IPS-18c (cell line): ENCODE measurements around the gene VILL.

Experiments
- H3K4me3 ChIP-seq: 2 replicates; pipeline ENCODE4 v1.7.0; 2013; ENCODE audit warnings: low read depth, mild to moderate bottlenecking, low read length, moderate library complexity; ENCODE audit not compliant: insufficient read depth
- H3K9me3 ChIP-seq: one replicate; pipeline ENCODE4 v1.6.1; 2013; ENCODE audit warnings: mild to moderate bottlenecking, low read length, moderate library complexity; ENCODE audit not compliant: control insufficient read depth, insufficient read depth

VILL gene

GRCh38 chr3:38002940-38003339, 12.4 kb downstream of the VILL start:
- H3K4me3 ChIP-seq = no peak overlapping the region
- no peaks in the 10 kb centered on the region for H3K9me3 ChIP-seq

- Histone ChIP-seq H3K4me3 (no peak overlapping the region), H3K9me3 (no peaks in the 10 kb centered on the region)
Observed at GRCh38 chr3:38003371-38003816, 12.8 kb downstream of the VILL start.

GRCh38 chr3:38003817-38004414, 13.3 kb downstream of the VILL start:
- no peak overlapping the region for H3K4me3 ChIP-seq
- no peaks in the 10 kb centered on the region for H3K9me3 ChIP-seq

GRCh38 chr3:38004415-38005075, 14.0 kb downstream of the VILL start:
- Histone ChIP-seq H3K4me3 (no peak overlapping the region), H3K9me3 (no peaks in the 10 kb centered on the region)

- Histone ChIP-seq H3K4me3 (no peak overlapping the region), H3K9me3 (no peaks in the 10 kb centered on the region)
Observed at GRCh38 chr3:38005076-38006020, 14.8 kb downstream of the VILL start.

GRCh38 chr3:38006031-38006430, 15.4 kb downstream of the VILL start:
- Histone ChIP-seq H3K9me3 (no peaks in the 10 kb centered on the region), H3K4me3 (no peak overlapping the region)

GRCh38 chr3:38006445-38006995, 15.9 kb downstream of the VILL start:
- Histone ChIP-seq H3K9me3 (no peaks in the 10 kb centered on the region), H3K4me3 (no peak overlapping the region)

- no peak overlapping the region for H3K4me3 ChIP-seq
- no peaks in the 10 kb centered on the region for H3K9me3 ChIP-seq
Observed at GRCh38 chr3:38007754-38008090, 17.1 kb downstream of the VILL start.

GRCh38 chr3:38008191-38008701, 17.7 kb downstream of the VILL start:
- H3K9me3 ChIP-seq = no peaks in the 10 kb centered on the region
- no peak overlapping the region for H3K4me3 ChIP-seq

GRCh38 chr3:38008971-38009580, 18.5 kb downstream of the VILL start:
- H3K4me3 ChIP-seq = no peak overlapping the region
- H3K9me3 ChIP-seq = no peaks in the 10 kb centered on the region

- H3K9me3 ChIP-seq = no peaks in the 10 kb centered on the region
Observed at GRCh38 chr3:38009807-38010591, 19.4 kb downstream of the VILL start.

GRCh38 chr3:38011111-38011510, 20.5 kb downstream of the VILL start:
- Histone ChIP-seq H3K4me3 (no peak overlapping the region), H3K9me3 (no peaks in the 10 kb centered on the region)

More at GRCh38 chr3:38009807-38010591, 19.4 kb downstream of the VILL start:
- no peak overlapping the region for H3K4me3 ChIP-seq

- H3K9me3 ChIP-seq = no peaks in the 10 kb centered on the region
Observed at GRCh38 chr3:38015485-38015884, 24.9 kb downstream of the VILL start.

GRCh38 chr3:38015984-38016383, 25.4 kb downstream of the VILL start:
- H3K9me3 ChIP-seq = no peaks in the 10 kb centered on the region

More at GRCh38 chr3:38015485-38015884, 24.9 kb downstream of the VILL start:
- no peak overlapping the region for H3K4me3 ChIP-seq

GRCh38 chr3:38016410-38016809, 25.8 kb downstream of the VILL start:
- Histone ChIP-seq H3K9me3 (no peaks in the 10 kb centered on the region), H3K4me3 (no peak overlapping the region)

More at GRCh38 chr3:38015984-38016383, 25.4 kb downstream of the VILL start:
- H3K4me3 ChIP-seq = no peak overlapping the region

GRCh38 chr3:38016847-38017444, 26.4 kb downstream of the VILL start:
- Histone ChIP-seq H3K9me3 (no peaks in the 10 kb centered on the region), H3K4me3 (no peak overlapping the region)
